H9 (cell line): ENCODE results near the gene ADPRH. TPM values are rescaled to one million over a fixed set of nuclear protein-coding genes. Genes with fewer than 3 reads are reported as not detected.

Source experiments
- DNase-seq: peaks from one replicate; pipeline ENCODE4 v3.0.0-alpha.2; 2017
- H2AFZ ChIP-seq: one replicate; pipeline ENCODE4 v1.6.1; 2013; ENCODE audit warnings: mild to moderate bottlenecking, low read length, control low read depth, moderate library complexity
- H2AK5ac ChIP-seq: 2 replicates; pipeline ENCODE4 v1.6.1; 2013; ENCODE audit warnings: low read length, control low read depth, mixed read lengths; ENCODE audit not compliant: insufficient read length
- H2BK120ac ChIP-seq: one replicate; pipeline ENCODE4 v1.6.1; 2013; ENCODE audit warnings: low read depth, mild to moderate bottlenecking, low read length, control low read depth, inconsistent platforms; ENCODE audit not compliant: poor library complexity, severe bottlenecking
- H2BK12ac ChIP-seq: 2 replicates; pipeline ENCODE4 v1.6.1; 2013; ENCODE audit warnings: low read length, control low read depth, mixed read lengths, low read depth; ENCODE audit not compliant: insufficient read length
- H2BK15ac ChIP-seq: 2 replicates; pipeline ENCODE4 v1.6.1; 2013; ENCODE audit warnings: low read depth, low read length, control low read depth
- H2BK20ac ChIP-seq: one replicate; pipeline ENCODE4 v1.6.1; 2013; ENCODE audit warnings: low read depth, mild to moderate bottlenecking, low read length, control low read depth, inconsistent platforms; ENCODE audit not compliant: poor library complexity, severe bottlenecking
- H2BK5ac ChIP-seq: 2 replicates; pipeline ENCODE4 v1.6.1; 2013; ENCODE audit warnings: low read length, control low read depth, mixed read lengths; ENCODE audit not compliant: insufficient read length
- H3K14ac ChIP-seq: 2 replicates; pipeline ENCODE4 v1.6.1; 2013; ENCODE audit warnings: low read length, control low read depth; ENCODE audit not compliant: insufficient read depth
- H3K18ac ChIP-seq: 2 replicates; pipeline ENCODE4 v1.6.1; 2013; ENCODE audit warnings: low read depth, mild to moderate bottlenecking, mixed read lengths, low read length, control low read depth; ENCODE audit not compliant: insufficient read length
- H3K23ac ChIP-seq: 2 replicates; pipeline ENCODE4 v1.6.1; 2013; ENCODE audit warnings: low read length, control low read depth, mixed read lengths, low read depth; ENCODE audit not compliant: insufficient read length
- H3K23me2 ChIP-seq: 2 replicates; pipeline ENCODE4 v1.6.1; 2013; ENCODE audit warnings: low read depth, mild to moderate bottlenecking, mixed read lengths, low read length, control low read depth; ENCODE audit not compliant: insufficient read length, poor library complexity, severe bottlenecking
- H3K27ac ChIP-seq: 2 replicates; pipeline ENCODE4 v1.5.1; 2013; ENCODE audit warnings: low read length, control low read depth, mixed read lengths, low read depth; ENCODE audit not compliant: insufficient read length
- H3K27me3 ChIP-seq: 2 replicates; pipeline ENCODE4 v1.6.1; 2013; ENCODE audit warnings: low read length, control low read depth, inconsistent platforms; ENCODE audit not compliant: insufficient read depth
- H3K4ac ChIP-seq: 2 replicates; pipeline ENCODE4 v1.6.1; 2013; ENCODE audit warnings: low read depth, mild to moderate bottlenecking, control low read depth, inconsistent platforms, low read length, moderate library complexity
- H3K4me1 ChIP-seq: 2 replicates; pipeline ENCODE4 v1.6.1; 2013; ENCODE audit warnings: low read length, control low read depth, inconsistent platforms; ENCODE audit not compliant: insufficient read depth
- H3K4me2 ChIP-seq: 2 replicates; pipeline ENCODE4 v1.6.1; 2013; ENCODE audit warnings: low read length, control low read depth, mixed read lengths; ENCODE audit not compliant: insufficient read length, insufficient read depth
- H3K56ac ChIP-seq: 2 replicates; pipeline ENCODE4 v1.6.1; 2013; ENCODE audit warnings: low read depth, mild to moderate bottlenecking, mixed read lengths, low read length, control low read depth; ENCODE audit not compliant: insufficient read length
- H3K79me1 ChIP-seq: 2 replicates; pipeline ENCODE4 v1.6.1; 2013; ENCODE audit warnings: low read depth, mild to moderate bottlenecking, moderate library complexity, low read length, control low read depth, inconsistent platforms; ENCODE audit not compliant: insufficient read depth, poor library complexity, severe bottlenecking
- H3K79me2 ChIP-seq: 2 replicates; pipeline ENCODE4 v1.6.1; 2013; ENCODE audit warnings: low read length, control low read depth, inconsistent platforms; ENCODE audit not compliant: insufficient read depth
- H3K9ac ChIP-seq: 2 replicates; pipeline ENCODE4 v1.6.1; 2013; ENCODE audit warnings: low read length, control low read depth, mixed read lengths; ENCODE audit not compliant: insufficient read length; ENCODE audit errors: extremely low read depth
- H3K9me3 ChIP-seq: one replicate; pipeline ENCODE4 v1.6.1; 2013; ENCODE audit warnings: low read depth, low read length, inconsistent platforms; ENCODE audit not compliant: control insufficient read depth
- H3T11ph ChIP-seq: one replicate; pipeline ENCODE4 v1.6.1; 2013; ENCODE audit warnings: mild to moderate bottlenecking, low read length, control low read depth, inconsistent platforms
- H4K20me1 ChIP-seq: one replicate; pipeline ENCODE4 v1.6.1; 2013; ENCODE audit not compliant: control insufficient read depth, insufficient read length, insufficient read depth
- H4K5ac ChIP-seq: 2 replicates; pipeline ENCODE4 v1.6.1; 2013; ENCODE audit warnings: low read depth, mild to moderate bottlenecking, mixed read lengths, low read length, control low read depth; ENCODE audit not compliant: insufficient read length
- H4K8ac ChIP-seq: replicated peaks from 2 replicates; pipeline ENCODE4 v1.6.1; 2013; ENCODE audit warnings: low read length, control low read depth, mixed read lengths, low read depth; ENCODE audit not compliant: insufficient read length
- H4K91ac ChIP-seq: 2 replicates; pipeline ENCODE4 v1.6.1; 2013; ENCODE audit warnings: low read depth, mild to moderate bottlenecking, moderate library complexity, mixed read lengths, low read length, control low read depth; ENCODE audit not compliant: insufficient read length
- H3K27ac Mint-ChIP-seq, 3 experiments: 2 replicates in 2 of 3; 3 replicates in 1 of 3; pipeline ENCODE4 v1.8.0; 2020 to 2021; ENCODE audit warnings: mixed read lengths in 3 of 3, mild to moderate bottlenecking in 1 of 3, moderate library complexity in 1 of 3
- H3K27me3 Mint-ChIP-seq: 2 replicates; pipeline ENCODE4 v1.8.0; 2021; ENCODE audit warnings: low read depth, mild to moderate bottlenecking, moderate library complexity, mixed read lengths
- H3K36me3 Mint-ChIP-seq, 3 experiments: 2 replicates in 2 of 3; 3 replicates in 1 of 3; pipeline ENCODE4 v1.8.0; 2020 to 2021; ENCODE audit warnings: low read depth in 3 of 3, mixed read lengths in 3 of 3; ENCODE audit not compliant: insufficient read depth in 1 of 3
- H3K4me1 Mint-ChIP-seq, 2 experiments: 2 replicates each; pipeline ENCODE4 v1.8.0; 2020; ENCODE audit warnings: mixed read lengths in 2 of 2
- H3K4me3 Mint-ChIP-seq, 2 experiments: 2 replicates in 1 of 2; 3 replicates in 1 of 2; pipeline ENCODE4 v1.8.0; 2020 to 2021; ENCODE audit warnings: mild to moderate bottlenecking in 2 of 2, mixed read lengths in 2 of 2, moderate library complexity in 1 of 2
- H3K9me3 Mint-ChIP-seq, 2 experiments: 2 replicates in 1 of 2; 3 replicates in 1 of 2; pipeline ENCODE4 v1.8.0; 2020; ENCODE audit warnings: mild to moderate bottlenecking in 2 of 2, mixed read lengths in 2 of 2, moderate library complexity in 1 of 2
- CTCF ChIP-seq: fragments of 200-600 bp; sonication (generic); conservative IDR thresholded peaks from 3 replicates; pipeline ENCODE4 v1.8.0; 2021; ENCODE audit warnings: antibody characterized with exemption, mild to moderate bottlenecking
- WGBS: extraction: QIAGEN DNeasy Blood & Tissue Kit; methylation state at CpG from one replicate; pipeline ENCODE4 v1.1.7; 2013; ENCODE audit warnings: missing lambda C conversion rate, low lambda C conversion rate, mixed read lengths; ENCODE audit not compliant: insufficient read length; ENCODE audit errors: extremely low coverage; 5-methylcytosine and 5-hydroxymethylcytosine counted together
- total RNA-seq: library from RNA; stranded (reverse); gene quantifications from 2 replicates; pipeline ENCODE4 v1.2.1, GENCODE V29; 2021

The ADPRH gene
- total RNA-seq, 1 experiment from 2014 or later = 3.1 TPM

- H3K79me1 ChIP-seq = no peaks in the 10 kb centered on the region
- H3K14ac ChIP-seq = no peak overlapping the region
- no peaks in the 10 kb centered on the region for H3K79me2 ChIP-seq
- H4K91ac ChIP-seq = no peak overlapping the region
- H2BK120ac ChIP-seq = no peak overlapping the region
- H2BK5ac ChIP-seq = no peak overlapping the region
- no peak overlapping the region for H3K56ac ChIP-seq
- no peak overlapping the region for H3K18ac ChIP-seq
- Mint-ChIP-seq H3K4me1 (peaks cover 0 to 3% of the 10 kb centered on the region in 2 experiments; a peak in 2 of 4 replicates), H3K27me3 (no peaks in the 10 kb centered on the region; the same call in none of the 2 replicates), H3K36me3 (no peaks in the 10 kb centered on the region), H3K4me3 (no peak overlapping the region), H3K9me3 (no peaks in the 10 kb centered on the region), H3K27ac (no peak overlapping the region)
- no peak overlapping the region for H2BK20ac ChIP-seq
- no peak overlapping the region for H3K27ac ChIP-seq
- no peak overlapping the region for H3K9ac ChIP-seq
- no peak overlapping the region for H2AFZ ChIP-seq
- no peak overlapping the region for H4K5ac ChIP-seq
- no peak overlapping the region for H2BK15ac ChIP-seq
- no CpG with 5 or more reads among the region's 1 CpG for WGBS
- H3K4me1 ChIP-seq = no peaks in the 10 kb centered on the region
- DNase-seq = no peak
- no peaks in the 10 kb centered on the region for H3K23me2 ChIP-seq
- no peak overlapping the region for H2BK12ac ChIP-seq
- H3K9me3 ChIP-seq = no peaks in the 10 kb centered on the region
- H3K27me3 ChIP-seq = peaks cover 2% of the 10 kb centered on the region; the same call in 1 of the 2 replicates
- no peak overlapping the region for H3K4ac ChIP-seq
- no peak overlapping the region for H3K23ac ChIP-seq
- no peak overlapping the region for H3K4me2 ChIP-seq
- TF ChIP-seq CTCF = no peak
- no peak overlapping the region for H4K8ac ChIP-seq
- no peaks in the 10 kb centered on the region for H4K20me1 ChIP-seq
- no peak overlapping the region for H2AK5ac ChIP-seq
- no peak overlapping the region for H3T11ph ChIP-seq
These were observed 33.9 kb downstream of the ADPRH start for GRCh38 chr3:119613201-119613600.
